GM18861 (cell line): ENCODE data around the gene PGPEP1.
"Not testable (repeated sequence)": the region's sequence is repeated elsewhere in the genome, so short reads cannot be mapped to it uniquely, and the experiment has no call there.

Experiments
- ATAC-seq: cut with Tn5 transposase; IDR thresholded peaks from one replicate; pipeline ENCODE4 v1.9.1; 2021; ENCODE audit not compliant: unreplicated experiment

PGPEP1 gene

GRCh38 chr19:18363787-18364186 is 23.4 kb downstream of the PGPEP1 start:
- ATAC-seq = no peak

GRCh38 chr19:18364277-18364825 is 24.0 kb downstream of the PGPEP1 start:
- not testable (repeated sequence) for ATAC-seq

- ATAC-seq = no peak
Observed at GRCh38 chr19:18364826-18365528, 24.6 kb downstream of the PGPEP1 start.

- no peak for ATAC-seq
Observed at GRCh38 chr19:18366021-18366435, 25.6 kb downstream of the PGPEP1 start.

- no peak for ATAC-seq
Observed at GRCh38 chr19:18368504-18369222, 28.3 kb downstream of the PGPEP1 start.

- ATAC-seq = no peak
Observed at GRCh38 chr19:18373407-18373891, 33.1 kb downstream of the PGPEP1 start.

GRCh38 chr19:18373892-18374629 is 33.7 kb downstream of the PGPEP1 start:
- ATAC-seq = peak; percentile 60

GRCh38 chr19:18377026-18377425 is 36.6 kb downstream of the PGPEP1 start:
- no peak for ATAC-seq

- no peak for ATAC-seq
Observed at GRCh38 chr19:18379803-18380747, 39.7 kb downstream of the PGPEP1 start.

GRCh38 chr19:18380843-18381242 is 40.4 kb downstream of the PGPEP1 start:
- ATAC-seq = no peak

- ATAC-seq = not testable (repeated sequence)
Observed at GRCh38 chr19:18383622-18384021, 43.2 kb downstream of the PGPEP1 start.

- no peak for ATAC-seq
Observed at GRCh38 chr19:18384775-18385174, 44.4 kb downstream of the PGPEP1 start.

GRCh38 chr19:18385359-18385674 is 44.9 kb downstream of the PGPEP1 start:
- ATAC-seq = no peak

- no peak for ATAC-seq
Observed at GRCh38 chr19:18385675-18386542, 45.5 kb downstream of the PGPEP1 start, which contains the start of gene GDF15. Gene GDF15, plus strand, starts transcription at chr19:18386158. Its CDS starts 32 bp downstream, at chr19:18386190.

- no peak for ATAC-seq
Observed at GRCh38 chr19:18386543-18387271, 46.3 kb downstream of the PGPEP1 start.

GRCh38 chr19:18388100-18388959 is 47.9 kb downstream of the PGPEP1 start:
- peak; percentile 61 for ATAC-seq

GRCh38 chr19:18388960-18389725 is 48.7 kb downstream of the PGPEP1 start:
- no peak for ATAC-seq
